Activated T-cell treated with anti-CD3 and anti-CD28 coated beads, Interleukin-2, amount 50 U/mL, for 72 hours (primary cell): ENCODE measurements around the gene AFG3L2. TPM values are rescaled to one million over a fixed set of nuclear protein-coding genes. Genes with fewer than 3 reads are reported as not detected.

Source experiments
- ATAC-seq, 2 donors: fragments of 150-1000 bp; cut with Tn5 transposase; replicated peaks in 1 of 2; 2 replicates each; pipeline ENCODE4 v1.10.0; 2021; ENCODE audit warnings: moderate library complexity in 2 of 2, mild to moderate bottlenecking in 1 of 2
- DNase-seq, 2 donors: peaks; one replicate each; pipeline ENCODE4 v3.0.0; 2021 to 2022; ENCODE audit warnings: mixed read lengths in 1 of 2
- H3K27ac Mint-ChIP-seq: one replicate; pipeline ENCODE4 v1.8.0; 2022; ENCODE audit warnings: mild to moderate bottlenecking, moderate library complexity, mixed read lengths
- H3K27me3 Mint-ChIP-seq: one replicate; pipeline ENCODE4 v1.8.0; 2022; ENCODE audit warnings: low read depth, mixed read lengths
- H3K36me3 Mint-ChIP-seq, 2 donors: one replicate each; pipeline ENCODE4 v1.8.0; 2022; ENCODE audit warnings: mixed read lengths in 2 of 2, mild to moderate bottlenecking in 1 of 2; ENCODE audit not compliant: insufficient read depth in 2 of 2
- H3K4me1 Mint-ChIP-seq: one replicate; pipeline ENCODE4 v1.8.0; 2022; ENCODE audit warnings: low read depth, mixed read lengths
- H3K4me3 Mint-ChIP-seq, 2 donors: one replicate each; pipeline ENCODE4 v1.8.0; 2022; ENCODE audit warnings: mild to moderate bottlenecking in 2 of 2, mixed read lengths in 2 of 2, moderate library complexity in 2 of 2
- H3K9me3 Mint-ChIP-seq, 2 donors: one replicate each; pipeline ENCODE4 v1.8.0; 2022; ENCODE audit warnings: mixed read lengths in 2 of 2
- total RNA-seq, 2 donors: library from RNA; stranded (reverse); gene quantifications; one replicate each; pipeline ENCODE4 v1.2.3, GENCODE V29; 2022

Gene AFG3L2
- total RNA-seq, 2 donors from 2014 or later = 45.7 to 56.7 TPM

DNA sequence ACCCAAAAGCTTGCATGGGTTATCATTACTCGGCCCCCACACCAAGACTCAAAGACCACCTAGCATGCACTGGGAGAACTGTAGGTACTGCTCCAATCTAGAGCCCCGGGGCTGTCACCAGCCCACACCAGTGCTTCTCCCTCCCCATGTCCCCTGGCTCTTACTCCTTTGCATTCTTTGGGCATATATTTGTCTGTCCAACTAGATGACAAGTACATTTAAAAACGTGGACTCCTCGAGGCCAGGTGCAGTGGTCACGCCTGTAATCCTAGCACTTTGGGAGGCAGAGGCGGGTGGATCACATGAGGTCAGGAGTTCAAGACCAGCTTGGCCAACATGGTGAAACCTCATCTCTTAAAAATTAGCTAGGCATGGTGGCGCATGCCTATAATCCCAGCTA is 7.8 kb downstream of the AFG3L2 start:
- Mint-ChIP-seq H3K27ac (no peak overlapping the region), H3K9me3 (no peaks in the 10 kb centered on the region), H3K4me1 (peaks cover 34% of the 10 kb centered on the region), H3K4me3 (no peak overlapping the region), H3K36me3 (peaks cover 8 to 11% of the 10 kb centered on the region in 2 donors), H3K27me3 (no peaks in the 10 kb centered on the region)
- DNase-seq = no peak
- ATAC-seq = no peak

DNA sequence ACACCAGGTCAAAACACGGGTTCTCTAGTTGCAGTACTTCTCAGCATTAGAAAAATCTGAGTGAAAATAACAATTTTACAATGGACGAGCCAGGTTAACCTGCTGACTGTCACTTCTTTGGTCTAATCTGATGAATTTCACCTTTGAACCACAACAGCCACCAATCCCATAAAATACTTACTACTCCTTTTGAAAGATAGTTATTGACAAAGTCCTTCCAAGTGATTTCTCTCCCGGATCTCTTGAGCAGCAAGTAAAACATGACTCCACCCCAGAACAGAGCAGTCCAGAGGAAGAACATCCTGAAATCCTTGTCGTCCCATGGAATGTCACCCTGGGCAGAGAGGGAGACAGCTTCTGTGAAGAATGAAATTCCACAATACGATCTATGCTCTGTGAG is 10.2 kb downstream of the AFG3L2 start:
- Mint-ChIP-seq H3K27ac (no peak overlapping the region), H3K4me1 (peaks cover 15% of the 10 kb centered on the region), H3K9me3 (no peaks in the 10 kb centered on the region), H3K36me3 (peaks cover 6 to 11% of the 10 kb centered on the region in 2 donors), H3K27me3 (no peaks in the 10 kb centered on the region), H3K4me3 (no peak overlapping the region)
- no peak for ATAC-seq
- DNase-seq = no peak

DNA sequence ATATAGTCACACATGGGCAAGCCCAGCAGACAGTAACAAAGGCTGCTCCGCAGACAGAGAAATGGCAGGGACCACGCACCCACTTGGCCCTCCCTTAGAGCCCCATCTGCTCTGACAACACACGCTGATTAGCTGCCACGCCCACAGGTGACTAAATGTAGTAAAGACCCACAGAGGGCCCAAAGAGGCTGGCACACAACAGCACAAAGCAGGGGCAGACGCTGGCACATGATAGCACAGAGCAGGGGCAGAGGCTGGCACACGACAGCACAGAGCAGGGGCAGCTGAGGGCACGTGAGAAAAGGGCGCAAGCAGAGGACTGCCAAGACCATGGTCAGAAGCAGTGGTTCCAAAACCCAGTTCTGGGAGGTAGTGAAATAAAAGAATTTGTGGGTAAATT is 10.6 kb downstream of the AFG3L2 start:
- peaks cover 13% of the 10 kb centered on the region for H3K4me1 Mint-ChIP-seq
- no peak for DNase-seq
- no peaks in the 10 kb centered on the region for H3K9me3 Mint-ChIP-seq
- no peaks in the 10 kb centered on the region for H3K27me3 Mint-ChIP-seq
- no peak for ATAC-seq
- no peak overlapping the region for H3K27ac Mint-ChIP-seq
- no peak overlapping the region for H3K4me3 Mint-ChIP-seq
- peaks cover 6 to 13% of the 10 kb centered on the region in 2 donors for H3K36me3 Mint-ChIP-seq

DNA sequence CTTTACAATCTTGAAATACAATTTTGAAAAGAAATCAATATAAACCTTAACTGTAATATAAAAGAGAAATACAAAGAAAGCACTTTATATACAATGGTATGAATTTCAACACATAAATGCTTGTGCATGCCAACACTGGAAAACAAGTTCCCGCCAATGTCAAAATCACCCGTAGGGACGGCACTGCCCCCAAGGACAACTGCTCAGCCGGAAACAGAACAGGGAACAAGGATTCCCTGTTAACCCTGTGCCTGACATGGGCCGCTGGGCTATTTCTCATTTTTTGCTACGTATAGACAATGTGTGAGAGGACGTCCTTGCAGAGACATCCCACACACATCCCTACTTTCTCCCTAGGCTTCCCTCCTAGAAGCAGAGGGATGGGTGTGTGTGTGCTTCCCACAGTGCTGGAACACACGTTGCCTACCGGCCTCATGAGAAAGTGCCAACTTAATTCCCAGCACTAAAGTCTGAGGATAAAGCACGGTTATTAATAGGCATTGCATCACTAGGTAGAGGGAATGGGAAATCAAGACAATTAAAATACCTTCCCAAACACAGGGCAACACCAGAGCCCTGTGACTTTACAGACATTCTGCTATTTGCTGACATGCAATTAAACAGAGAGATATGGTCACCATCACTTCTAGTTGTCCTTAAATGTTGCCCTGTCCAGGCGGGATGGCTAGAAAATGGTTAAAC is 14.4 kb downstream of the AFG3L2 start:
- no peaks in the 10 kb centered on the region for H3K9me3 Mint-ChIP-seq
- no peak overlapping the region for H3K27ac Mint-ChIP-seq
- peaks cover 14% of the 10 kb centered on the region for H3K4me1 Mint-ChIP-seq
- ATAC-seq (no peak), DNase-seq (no peak)
- no peak overlapping the region for H3K4me3 Mint-ChIP-seq
- H3K36me3 Mint-ChIP-seq = peaks cover 6 to 17% of the 10 kb centered on the region in 2 donors
- H3K27me3 Mint-ChIP-seq = no peaks in the 10 kb centered on the region

- Mint-ChIP-seq H3K27me3 (no peaks in the 10 kb centered on the region), H3K9me3 (no peaks in the 10 kb centered on the region), H3K4me3 (no peak overlapping the region), H3K27ac (no peak overlapping the region), H3K4me1 (peaks cover 14% of the 10 kb centered on the region), H3K36me3 (peaks cover 3 to 18% of the 10 kb centered on the region in 2 donors)
- ATAC-seq (peak; percentile 76 to 87), DNase-seq (no peak)
Measured at GRCh38 chr18:12361770-12362378, 15.2 kb downstream of the AFG3L2 start.

GRCh38 chr18:12359515-12359927 is 17.5 kb downstream of the AFG3L2 start:
- Mint-ChIP-seq H3K4me3 (no peak overlapping the region), H3K27ac (no peak overlapping the region), H3K27me3 (no peaks in the 10 kb centered on the region), H3K4me1 (peaks cover 14% of the 10 kb centered on the region), H3K36me3 (peaks cover 5 to 23% of the 10 kb centered on the region in 2 donors), H3K9me3 (no peaks in the 10 kb centered on the region)
- ATAC-seq (no peak), DNase-seq (no peak)

DNA sequence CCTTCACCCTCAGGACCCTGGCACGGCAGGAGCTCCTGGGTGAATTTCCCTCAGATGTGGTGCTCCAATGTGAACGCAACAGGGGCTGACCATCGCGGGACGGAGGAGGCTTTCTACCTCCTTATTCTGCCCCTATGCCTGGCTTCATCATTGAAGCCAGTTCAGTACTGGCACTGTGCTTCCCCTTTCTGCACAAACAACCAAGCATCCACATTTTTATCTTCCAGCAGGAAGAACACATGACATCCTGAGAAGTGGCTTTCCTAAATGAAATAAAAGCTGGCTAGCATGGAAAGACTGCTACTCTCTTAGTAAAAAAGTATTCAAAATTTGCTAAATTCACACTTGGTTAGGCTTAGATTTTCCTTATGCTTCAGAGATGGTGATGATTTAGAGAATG is 24.8 kb downstream of the AFG3L2 start:
- Mint-ChIP-seq H3K9me3 (no peaks in the 10 kb centered on the region), H3K4me3 (no peak overlapping the region), H3K27me3 (no peaks in the 10 kb centered on the region), H3K27ac (no peak overlapping the region), H3K36me3 (peaks cover 8 to 32% of the 10 kb centered on the region in 2 donors), H3K4me1 (no peaks in the 10 kb centered on the region)
- no peak for DNase-seq
- ATAC-seq = no peak

- H3K9me3 Mint-ChIP-seq = no peaks in the 10 kb centered on the region
Measured at GRCh38 chr18:12347895-12348294, 29.1 kb downstream of the AFG3L2 start.

GRCh38 chr18:12346240-12346565 is 30.8 kb downstream of the AFG3L2 start:
- no peaks in the 10 kb centered on the region for H3K4me1 Mint-ChIP-seq
- H3K9me3 Mint-ChIP-seq = no peaks in the 10 kb centered on the region
- H3K4me3 Mint-ChIP-seq = no peak overlapping the region
- no peak for ATAC-seq
- H3K27ac Mint-ChIP-seq = no peak overlapping the region
- no peaks in the 10 kb centered on the region for H3K27me3 Mint-ChIP-seq
- no peak for DNase-seq
- H3K36me3 Mint-ChIP-seq = peaks cover 4 to 35% of the 10 kb centered on the region in 2 donors

More at GRCh38 chr18:12347895-12348294, 29.1 kb downstream of the AFG3L2 start:
- ATAC-seq = no peak
- peaks cover 2 to 35% of the 10 kb centered on the region in 2 donors for H3K36me3 Mint-ChIP-seq
- no peaks in the 10 kb centered on the region for H3K27me3 Mint-ChIP-seq
- peak overlapping the region; percentile 15 for H3K27ac Mint-ChIP-seq
- no peak overlapping the region for H3K4me3 Mint-ChIP-seq
- DNase-seq = no peak
- no peaks in the 10 kb centered on the region for H3K4me1 Mint-ChIP-seq

- DNase-seq = no peak
- Mint-ChIP-seq H3K4me1 (no peaks in the 10 kb centered on the region), H3K9me3 (no peaks in the 10 kb centered on the region), H3K36me3 (peaks cover 4 to 32% of the 10 kb centered on the region in 2 donors), H3K27ac (peak overlapping the region; percentile 25), H3K27me3 (no peaks in the 10 kb centered on the region), H3K4me3 (no peak overlapping the region)
- no peak for ATAC-seq
Measured at GRCh38 chr18:12345491-12346239, 31.4 kb downstream of the AFG3L2 start.

DNA sequence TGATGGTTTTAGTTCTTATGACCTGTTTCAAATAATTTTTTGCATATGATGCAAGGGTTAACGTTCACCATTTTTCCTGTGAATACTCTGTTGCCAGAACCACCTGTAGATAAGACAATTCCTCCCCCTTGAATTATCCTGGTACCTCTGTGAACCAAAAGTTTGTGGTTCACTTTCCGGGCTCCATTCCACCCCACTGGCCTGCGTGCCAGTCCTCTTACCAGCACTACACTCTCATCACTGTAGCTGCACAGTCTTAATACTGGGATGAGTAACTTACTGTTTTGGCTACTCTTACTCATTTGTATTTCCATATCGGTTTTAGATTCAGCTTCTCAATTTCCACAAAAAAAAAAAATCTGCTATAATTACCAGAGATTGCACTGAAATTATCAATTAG is 34.4 kb downstream of the AFG3L2 start:
- Mint-ChIP-seq H3K27me3 (no peaks in the 10 kb centered on the region), H3K4me3 (no peak overlapping the region), H3K36me3 (peaks cover 4 to 28% of the 10 kb centered on the region in 2 donors), H3K27ac (peak overlapping the region; percentile 29), H3K9me3 (no peaks in the 10 kb centered on the region), H3K4me1 (no peaks in the 10 kb centered on the region)
- no peak for DNase-seq
- no peak for ATAC-seq

- no peaks in the 10 kb centered on the region for H3K4me1 Mint-ChIP-seq
- DNase-seq (no peak), ATAC-seq (no peak)
- H3K9me3 Mint-ChIP-seq = no peaks in the 10 kb centered on the region
- no peaks in the 10 kb centered on the region for H3K27me3 Mint-ChIP-seq
- H3K27ac Mint-ChIP-seq = no peak overlapping the region
- no peak overlapping the region for H3K4me3 Mint-ChIP-seq
- H3K36me3 Mint-ChIP-seq = peaks cover 3 to 27% of the 10 kb centered on the region in 2 donors
Measured at GRCh38 chr18:12340945-12341660, 35.9 kb downstream of the AFG3L2 start.

DNA sequence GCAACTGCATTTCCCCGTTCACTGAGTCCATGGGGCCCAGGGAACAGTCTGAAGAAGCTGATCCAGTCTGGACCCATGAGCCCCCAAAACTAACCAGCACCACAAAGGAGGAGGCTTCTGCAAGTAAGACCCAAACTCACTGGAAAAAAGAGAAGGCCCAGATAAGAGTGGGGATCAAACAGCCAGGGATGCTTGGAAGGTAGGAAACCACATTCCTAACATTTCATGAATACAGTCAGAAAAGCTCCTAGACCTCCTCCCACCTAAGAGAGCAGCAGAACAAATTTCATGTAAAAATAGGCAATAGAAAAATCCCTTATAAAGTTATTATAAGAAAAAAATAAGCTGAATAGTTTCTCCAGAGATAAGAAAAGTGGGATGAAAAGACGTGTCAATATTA is 38.6 kb downstream of the AFG3L2 start:
- H3K4me1 Mint-ChIP-seq = no peaks in the 10 kb centered on the region
- H3K4me3 Mint-ChIP-seq = no peak overlapping the region
- peaks cover 6 to 27% of the 10 kb centered on the region in 2 donors for H3K36me3 Mint-ChIP-seq
- H3K9me3 Mint-ChIP-seq = no peaks in the 10 kb centered on the region
- H3K27ac Mint-ChIP-seq = no peak overlapping the region
- ATAC-seq (no peak), DNase-seq (no peak)
- H3K27me3 Mint-ChIP-seq = no peaks in the 10 kb centered on the region
